ENCODE results near the gene IDH3B. TPM values are rescaled to one million over a fixed set of nuclear protein-coding genes. Genes with fewer than 3 reads are reported as not detected.

IDH3B gene
- total RNA-seq, 8 experiments from 2014 or later = 53.1 to 119 (median 74.9) TPM

- 0 to 10% (median 7%) methylated on average over 1 to 2 of the region's 4 CpGs; no CpG with 5 or more reads in 3 of the 10 experiments for WGBS, 10 experiments
- peak in 1 of 8 experiments; percentile 35 for ATAC-seq (replicated peaks in 6 of 8)
- no peak overlapping the region for H3K4me3 ChIP-seq
These were observed 8.0 kb upstream of the IDH3B start for GRCh38 chr20:2671977-2672376.

GRCh38 chr20:2663364-2663886 lies 591 bp downstream of the IDH3B start:
- peak in 1 of 8 experiments; percentile 1 for ATAC-seq (replicated peaks in 6 of 8)
- WGBS, 10 experiments = 8 to 50% (median 26%) methylated on average over 1 to 3 of the region's 13 CpGs; no CpG with 5 or more reads in 6 of the 10 experiments
- Histone ChIP-seq H3K27ac (peak overlapping the region; percentile 86 to 94), H3K4me1 (replicated peaks in 1 of 2) (peaks cover 11 to 12% of the 10 kb centered on the region in 2 donors), H3K4me3 (peak overlapping the region; percentile 66 to 83 (median 73))
- in situ Hi-C loops (cut with MboI; ENCODE audit: low pct_unique_long_range_greater_than_20kb in 2 of 9, low sequenced_read_pairs in 9 of 9, unreplicated experiment in 9 of 9) = no loop called here

More at GRCh38 chr20:2671977-2672376, 8.0 kb upstream of the IDH3B start:
- in situ Hi-C loops (cut with MboI; ENCODE audit: low pct_unique_long_range_greater_than_20kb in 2 of 9, low sequenced_read_pairs in 9 of 9, unreplicated experiment in 9 of 9) = no loop called here
- Histone ChIP-seq H3K27ac (no peak overlapping the region), H3K4me1 (replicated peaks in 1 of 2) (no peaks in the 10 kb centered on the region)

GRCh38 chr20:2659547-2659946 lies 4.5 kb downstream of the IDH3B start:
- ATAC-seq (replicated peaks in 6 of 8) = no peak
- H3K4me1 ChIP-seq (replicated peaks in 1 of 2) = peaks cover 6 to 7% of the 10 kb centered on the region in 2 donors
- WGBS, 10 experiments = 90 to 100% (median 98%) methylated on average over 1 to 9 of the region's 10 CpGs; no CpG with 5 or more reads in 4 of the 10 experiments
- in situ Hi-C loops (cut with MboI; ENCODE audit: low pct_unique_long_range_greater_than_20kb in 2 of 9, low sequenced_read_pairs in 9 of 9, unreplicated experiment in 9 of 9) = no loop called here
- H3K4me3 ChIP-seq = no peak overlapping the region
- H3K27ac ChIP-seq = no peak overlapping the region

- no peak overlapping the region for H3K27ac ChIP-seq
- H3K4me3 ChIP-seq = no peak overlapping the region
- H3K4me1 ChIP-seq (replicated peaks in 1 of 2) = peaks cover 9 to 12% of the 10 kb centered on the region in 2 donors
- in situ Hi-C loops (cut with MboI; ENCODE audit: low pct_unique_long_range_greater_than_20kb in 2 of 9, low sequenced_read_pairs in 9 of 9, unreplicated experiment in 9 of 9) = no loop called here
- WGBS, 10 experiments = 30 to 88% (median 62%) methylated on average over 1 to 7 of the region's 13 CpGs; no CpG with 5 or more reads in 2 of the 10 experiments
- ATAC-seq (replicated peaks in 6 of 8) = peak; percentile 19 to 47 (median 31)
These were observed 5.3 kb downstream of the IDH3B start for GRCh38 chr20:2658414-2659354.

- Histone ChIP-seq H3K4me3 (no peak overlapping the region), H3K27ac (no peak overlapping the region), H3K4me1 (replicated peaks in 1 of 2) (peaks cover 8 to 9% of the 10 kb centered on the region in 2 donors)
- in situ Hi-C loops (cut with MboI; ENCODE audit: low pct_unique_long_range_greater_than_20kb in 2 of 9, low sequenced_read_pairs in 9 of 9, unreplicated experiment in 9 of 9) = no loop called here
- WGBS, 10 experiments = 71 to 100% (median 97%) methylated on average over 2 to 4 of the region's 5 CpGs; no CpG with 5 or more reads in 5 of the 10 experiments
- ATAC-seq (replicated peaks in 6 of 8) = no peak
These were observed 6.3 kb downstream of the IDH3B start for GRCh38 chr20:2657674-2658073.

GRCh38 chr20:2657241-2657640 lies 6.8 kb downstream of the IDH3B start:
- peaks cover 8 to 9% of the 10 kb centered on the region in 2 donors for H3K4me1 ChIP-seq (replicated peaks in 1 of 2)
- ATAC-seq (replicated peaks in 6 of 8) = no peak
- H3K4me3 ChIP-seq = no peak overlapping the region
- in situ Hi-C loops (cut with MboI; ENCODE audit: low pct_unique_long_range_greater_than_20kb in 2 of 9, low sequenced_read_pairs in 9 of 9, unreplicated experiment in 9 of 9) = no loop called here
- no peak overlapping the region for H3K27ac ChIP-seq
- WGBS, 10 experiments = 60 to 100% (median 100%) methylated on average over 1 to 3 of the region's 5 CpGs; no CpG with 5 or more reads in 7 of the 10 experiments

GRCh38 chr20:2656471-2657117 lies 7.4 kb downstream of the IDH3B start:
- in situ Hi-C loops (cut with MboI; ENCODE audit: low pct_unique_long_range_greater_than_20kb in 2 of 9, low sequenced_read_pairs in 9 of 9, unreplicated experiment in 9 of 9) = no loop called here
- Histone ChIP-seq H3K4me3 (no peak overlapping the region), H3K4me1 (replicated peaks in 1 of 2) (peaks cover 8 to 9% of the 10 kb centered on the region in 2 donors), H3K27ac (no peak overlapping the region)
- ATAC-seq (replicated peaks in 6 of 8) = no peak
- 70 to 100% (median 98%) methylated on average over 1 to 4 of the region's 12 CpGs; no CpG with 5 or more reads in 3 of the 10 experiments for WGBS, 10 experiments

- no peak overlapping the region for H3K4me3 ChIP-seq
- no peak for ATAC-seq (replicated peaks in 6 of 8)
- H3K4me1 ChIP-seq (replicated peaks in 1 of 2) = peaks cover 8 to 12% of the 10 kb centered on the region in 2 donors
- 80 to 100% (median 96%) methylated on average over 2 to 6 of the region's 17 CpGs; no CpG with 5 or more reads in 3 of the 10 experiments for WGBS, 10 experiments
- no peak overlapping the region for H3K27ac ChIP-seq
- in situ Hi-C loops (cut with MboI; ENCODE audit: low pct_unique_long_range_greater_than_20kb in 2 of 9, low sequenced_read_pairs in 9 of 9, unreplicated experiment in 9 of 9) = no loop called here
These were observed 8.5 kb downstream of the IDH3B start for GRCh38 chr20:2655331-2656116.

- H3K4me1 ChIP-seq (replicated peaks in 1 of 2) = peaks cover 8 to 12% of the 10 kb centered on the region in 2 donors
- ATAC-seq (replicated peaks in 6 of 8) = no peak
- H3K27ac ChIP-seq = no peak overlapping the region
- no peak overlapping the region for H3K4me3 ChIP-seq
- 40 to 100% (median 91%) methylated on average over 1 to 2 of the region's 3 CpGs; no CpG with 5 or more reads in 6 of the 10 experiments for WGBS, 10 experiments
- in situ Hi-C loops (cut with MboI; ENCODE audit: low pct_unique_long_range_greater_than_20kb in 2 of 9, low sequenced_read_pairs in 9 of 9, unreplicated experiment in 9 of 9) = no loop called here
These were observed 9.2 kb downstream of the IDH3B start for GRCh38 chr20:2654831-2655230.

- peaks cover 8 to 12% of the 10 kb centered on the region in 2 donors for H3K4me1 ChIP-seq (replicated peaks in 1 of 2)
- peak overlapping the region in 3 of 5 donors; percentile 70 to 93 (median 82) for H3K4me3 ChIP-seq
- H3K27ac ChIP-seq = no peak overlapping the region
- ATAC-seq (replicated peaks in 6 of 8) = no peak
- in situ Hi-C loops (cut with MboI; ENCODE audit: low pct_unique_long_range_greater_than_20kb in 2 of 9, low sequenced_read_pairs in 9 of 9, unreplicated experiment in 9 of 9) = no loop called here
- 0 to 93% (median 80%) methylated on average over 1 to 8 of the region's 9 CpGs; no CpG with 5 or more reads in 3 of the 10 experiments for WGBS, 10 experiments
These were observed 9.6 kb downstream of the IDH3B start for GRCh38 chr20:2654384-2654822.

GRCh38 chr20:2653556-2654383 lies 10.2 kb downstream of the IDH3B start:
- WGBS, 10 experiments = 0 to 83% (median 19%) methylated on average over 2 to 15 of the region's 24 CpGs; no CpG with 5 or more reads in 1 of the 10 experiments
- H3K4me1 ChIP-seq (replicated peaks in 1 of 2) = peaks cover 8 to 12% of the 10 kb centered on the region in 2 donors
- H3K4me3 ChIP-seq = peak overlapping the region; percentile 57 to 93 (median 82)
- in situ Hi-C loops (cut with MboI; ENCODE audit: low pct_unique_long_range_greater_than_20kb in 2 of 9, low sequenced_read_pairs in 9 of 9, unreplicated experiment in 9 of 9) = no loop called here
- ATAC-seq (replicated peaks in 6 of 8) = no peak
- H3K27ac ChIP-seq = peak overlapping the region in 1 of 2 donors; percentile 83

All from motor neuron (in vitro differentiated cells).